Neural cell (in vitro differentiated cells): ENCODE measurements around the gene ZNF335. TPM values are rescaled to one million over a fixed set of nuclear protein-coding genes. Genes with fewer than 3 reads are reported as not detected.

Experiments
- H2AFZ ChIP-seq: fragments of 200-600, 300-800 bp; sonication (generic), shearing (Covaris generic); 2 replicates; pipeline ENCODE4 v1.6.0; 2014; ENCODE audit warnings: low read depth, mild to moderate bottlenecking, antibody characterized with exemption, low read length, moderate library complexity
- H3F3A ChIP-seq: fragments of 200-600 bp; shearing (Covaris generic); 2 replicates; pipeline ENCODE4 v1.6.1; 2016; ENCODE audit warnings: mild to moderate bottlenecking, moderate library complexity, mixed read lengths, antibody characterized with exemption, low read length; ENCODE audit not compliant: insufficient read depth, poor library complexity, severe bottlenecking
- H3K27ac ChIP-seq: fragments of 200-600, 300-800 bp; sonication (generic), shearing (Covaris generic); 2 replicates; pipeline ENCODE4 v1.5.1; 2014; ENCODE audit warnings: mild to moderate bottlenecking, low read length, moderate library complexity
- H3K27me3 ChIP-seq: fragments of 300-800, 200-600 bp; sonication (generic), shearing (Covaris generic); 2 replicates; pipeline ENCODE4 v1.6.0; 2014; ENCODE audit warnings: mild to moderate bottlenecking, low read depth, low read length, moderate library complexity; ENCODE audit not compliant: insufficient read depth
- H3K36me3 ChIP-seq: fragments of 300-800, 200-600 bp; sonication (generic), shearing (Covaris generic); 2 replicates; pipeline ENCODE4 v1.5.1; 2014; ENCODE audit warnings: mild to moderate bottlenecking, antibody characterized with exemption, low read length, moderate library complexity; ENCODE audit not compliant: insufficient read depth
- H3K4me2 ChIP-seq: fragments of 300-800, 200-600 bp; sonication (generic), shearing (Covaris generic); 2 replicates; pipeline ENCODE4 v1.6.0; 2014; ENCODE audit warnings: mild to moderate bottlenecking, low read length
- H3K4me3 ChIP-seq: fragments of 300-800, 200-600 bp; sonication (generic), shearing (Covaris generic); 2 replicates; pipeline ENCODE4 v1.5.1; 2014; ENCODE audit warnings: mild to moderate bottlenecking, low read length, moderate library complexity
- H3K79me2 ChIP-seq: fragments of 200-600 bp; shearing (Covaris generic); replicated peaks from 2 replicates; pipeline ENCODE4 v1.6.0; 2014; ENCODE audit warnings: mild to moderate bottlenecking, low read length, moderate library complexity; ENCODE audit not compliant: insufficient read depth
- H3K9ac ChIP-seq: fragments of 300-800, 200-600 bp; sonication (generic), shearing (Covaris generic); 2 replicates; pipeline ENCODE4 v1.6.1; 2016; ENCODE audit warnings: mild to moderate bottlenecking, low read length, mixed read lengths
- H3K9me2 ChIP-seq: fragments of 200-600 bp; shearing (Covaris generic); 2 replicates; pipeline ENCODE4 v1.6.1; 2016; ENCODE audit warnings: mild to moderate bottlenecking, low read length, mixed read lengths; ENCODE audit not compliant: insufficient read depth
- H3K9me3 ChIP-seq: fragments of 200-600, 300-800 bp; sonication (generic), shearing (Covaris generic); 2 replicates; pipeline ENCODE4 v1.6.1; 2016; ENCODE audit warnings: mild to moderate bottlenecking, mixed run types, low read length, moderate library complexity, mixed read lengths
- H4K20me1 ChIP-seq: fragments of 200-600 bp; shearing (Covaris generic); 2 replicates; pipeline ENCODE4 v1.6.1; 2016; ENCODE audit warnings: mild to moderate bottlenecking, mixed run types; ENCODE audit not compliant: insufficient read depth
- EP300 ChIP-seq: fragments of 450-650 bp; conservative IDR thresholded peaks from 2 replicates; pipeline ENCODE4 v1.6.1; 2014; ENCODE audit warnings: antibody characterized with exemption, mild to moderate bottlenecking, moderate library complexity; ENCODE audit not compliant: poor library complexity, severe bottlenecking
- EZH2 ChIP-seq: fragments of 200-600, 300-800 bp; shearing (Covaris generic), sonication (generic); IDR thresholded peaks from 2 replicates; pipeline ENCODE4 v1.6.1; 2014; ENCODE audit warnings: antibody characterized with exemption, low read length, borderline replicate concordance, mild to moderate bottlenecking; ENCODE audit not compliant: insufficient read depth, poor library complexity, severe bottlenecking
- MXI1 ChIP-seq: fragments of 450-650 bp; conservative IDR thresholded peaks from 2 replicates; pipeline ENCODE4 v1.6.1; 2014; ENCODE audit warnings: antibody characterized with exemption, mild to moderate bottlenecking; ENCODE audit not compliant: poor library complexity, severe bottlenecking
- POLR2AphosphoS5 ChIP-seq: IDR thresholded peaks from 2 replicates; pipeline ENCODE4 v1.6.1; 2012
- RAD21 ChIP-seq: fragments of 450-650 bp; conservative IDR thresholded peaks from 2 replicates; pipeline ENCODE4 v1.6.1; 2014; ENCODE audit warnings: antibody characterized with exemption, mild to moderate bottlenecking, moderate library complexity
- SMC3 ChIP-seq: fragments of 450-650 bp; conservative IDR thresholded peaks from 2 replicates; pipeline ENCODE4 v1.6.1; 2014; ENCODE audit warnings: antibody characterized with exemption, mild to moderate bottlenecking, moderate library complexity; ENCODE audit not compliant: poor library complexity
- TAF1 ChIP-seq: IDR thresholded peaks from 2 replicates; pipeline ENCODE4 v1.6.1; 2012; ENCODE audit warnings: low read depth
- polyA plus RNA-seq: library from polyadenylated mRNA; depleted of rRNA; stranded (reverse); fragments of >200 nt; gene quantifications from 2 replicates; pipeline ENCODE4 v1.2.3, GENCODE V29; 2014
- TF ChIP-seq, protein P1 (sequence below): IDR thresholded peaks from 2 replicates; pipeline ENCODE4 v1.6.1; 2012; ENCODE audit warnings: borderline replicate concordance
- TF ChIP-seq, protein P2 (sequence below): fragments of 450-650 bp; IDR thresholded peaks from 2 replicates; pipeline ENCODE4 v1.5.1; 2014; ENCODE audit warnings: antibody characterized with exemption, mild to moderate bottlenecking, moderate library complexity; ENCODE audit not compliant: poor library complexity, severe bottlenecking

The ZNF335 gene
- polyA plus RNA-seq, 1 donor from 2014 or later = 12.8 TPM

- Histone ChIP-seq H2AFZ (no peak overlapping the region), H3K4me2 (no peak overlapping the region), H4K20me1 (no peaks in the 10 kb centered on the region), H3K27ac (no peak overlapping the region), H3K79me2 (no peaks in the 10 kb centered on the region), H3K9me3 (no peaks in the 10 kb centered on the region), H3F3A (no peaks in the 10 kb centered on the region), H3K4me3 (no peak overlapping the region), H3K9ac (no peak overlapping the region), H3K27me3 (no peaks in the 10 kb centered on the region), H3K9me2 (no peaks in the 10 kb centered on the region), H3K36me3 (no peaks in the 10 kb centered on the region)
- TF ChIP-seq EP300 = no peak
Observed at GRCh38 chr20:45927071-45927878, 44.7 kb downstream of the ZNF335 start.

GRCh38 chr20:45926731-45927070, 45.3 kb downstream of the ZNF335 start:
- no peak for TF ChIP-seq EZH2
- TF ChIP-seq POLR2AphosphoS5 = no peak
- TF ChIP-seq EP300 = no peak
- TF ChIP-seq, protein P1, sequence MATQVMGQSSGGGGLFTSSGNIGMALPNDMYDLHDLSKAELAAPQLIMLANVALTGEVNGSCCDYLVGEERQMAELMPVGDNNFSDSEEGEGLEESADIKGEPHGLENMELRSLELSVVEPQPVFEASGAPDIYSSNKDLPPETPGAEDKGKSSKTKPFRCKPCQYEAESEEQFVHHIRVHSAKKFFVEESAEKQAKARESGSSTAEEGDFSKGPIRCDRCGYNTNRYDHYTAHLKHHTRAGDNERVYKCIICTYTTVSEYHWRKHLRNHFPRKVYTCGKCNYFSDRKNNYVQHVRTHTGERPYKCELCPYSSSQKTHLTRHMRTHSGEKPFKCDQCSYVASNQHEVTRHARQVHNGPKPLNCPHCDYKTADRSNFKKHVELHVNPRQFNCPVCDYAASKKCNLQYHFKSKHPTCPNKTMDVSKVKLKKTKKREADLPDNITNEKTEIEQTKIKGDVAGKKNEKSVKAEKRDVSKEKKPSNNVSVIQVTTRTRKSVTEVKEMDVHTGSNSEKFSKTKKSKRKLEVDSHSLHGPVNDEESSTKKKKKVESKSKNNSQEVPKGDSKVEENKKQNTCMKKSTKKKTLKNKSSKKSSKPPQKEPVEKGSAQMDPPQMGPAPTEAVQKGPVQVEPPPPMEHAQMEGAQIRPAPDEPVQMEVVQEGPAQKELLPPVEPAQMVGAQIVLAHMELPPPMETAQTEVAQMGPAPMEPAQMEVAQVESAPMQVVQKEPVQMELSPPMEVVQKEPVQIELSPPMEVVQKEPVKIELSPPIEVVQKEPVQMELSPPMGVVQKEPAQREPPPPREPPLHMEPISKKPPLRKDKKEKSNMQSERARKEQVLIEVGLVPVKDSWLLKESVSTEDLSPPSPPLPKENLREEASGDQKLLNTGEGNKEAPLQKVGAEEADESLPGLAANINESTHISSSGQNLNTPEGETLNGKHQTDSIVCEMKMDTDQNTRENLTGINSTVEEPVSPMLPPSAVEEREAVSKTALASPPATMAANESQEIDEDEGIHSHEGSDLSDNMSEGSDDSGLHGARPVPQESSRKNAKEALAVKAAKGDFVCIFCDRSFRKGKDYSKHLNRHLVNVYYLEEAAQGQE = no peak
- TF ChIP-seq TAF1 = no peak
- no peak for TF ChIP-seq MXI1
- TF ChIP-seq SMC3 = no peak
- TF ChIP-seq RAD21 = no peak
- TF ChIP-seq, protein P2, sequence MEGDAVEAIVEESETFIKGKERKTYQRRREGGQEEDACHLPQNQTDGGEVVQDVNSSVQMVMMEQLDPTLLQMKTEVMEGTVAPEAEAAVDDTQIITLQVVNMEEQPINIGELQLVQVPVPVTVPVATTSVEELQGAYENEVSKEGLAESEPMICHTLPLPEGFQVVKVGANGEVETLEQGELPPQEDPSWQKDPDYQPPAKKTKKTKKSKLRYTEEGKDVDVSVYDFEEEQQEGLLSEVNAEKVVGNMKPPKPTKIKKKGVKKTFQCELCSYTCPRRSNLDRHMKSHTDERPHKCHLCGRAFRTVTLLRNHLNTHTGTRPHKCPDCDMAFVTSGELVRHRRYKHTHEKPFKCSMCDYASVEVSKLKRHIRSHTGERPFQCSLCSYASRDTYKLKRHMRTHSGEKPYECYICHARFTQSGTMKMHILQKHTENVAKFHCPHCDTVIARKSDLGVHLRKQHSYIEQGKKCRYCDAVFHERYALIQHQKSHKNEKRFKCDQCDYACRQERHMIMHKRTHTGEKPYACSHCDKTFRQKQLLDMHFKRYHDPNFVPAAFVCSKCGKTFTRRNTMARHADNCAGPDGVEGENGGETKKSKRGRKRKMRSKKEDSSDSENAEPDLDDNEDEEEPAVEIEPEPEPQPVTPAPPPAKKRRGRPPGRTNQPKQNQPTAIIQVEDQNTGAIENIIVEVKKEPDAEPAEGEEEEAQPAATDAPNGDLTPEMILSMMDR = no peak
- Histone ChIP-seq H3K9me2 (no peaks in the 10 kb centered on the region), H3K27ac (no peak overlapping the region), H4K20me1 (no peaks in the 10 kb centered on the region), H3K79me2 (no peaks in the 10 kb centered on the region), H3K36me3 (no peaks in the 10 kb centered on the region), H3K9ac (no peak overlapping the region), H3K4me3 (no peak overlapping the region), H3F3A (no peaks in the 10 kb centered on the region), H3K9me3 (no peaks in the 10 kb centered on the region), H3K4me2 (no peak overlapping the region), H2AFZ (no peak overlapping the region), H3K27me3 (no peaks in the 10 kb centered on the region)
